HCT116 (cell line): ENCODE measurements around the gene TP53RK. TPM values are rescaled to one million over a fixed set of nuclear protein-coding genes. Genes with fewer than 3 reads are reported as not detected.

Source experiments
- ATAC-seq: fragments of 200-7000 bp; cut with Tn5 transposase; 2 replicates; pipeline ENCODE4 v1.9.1; 2020; ENCODE audit warnings: mild to moderate bottlenecking, moderate library complexity
- BruUV-seq: library from RNA; stranded (reverse); fragments of 400-500 nt; replicated peaks from 2 replicates; lab custom pipeline; 2021; lab: Mats Ljungman, UMichigan
- CTCF ChIA-PET: fragments of 300-600 bp; sonication (Branson Sonifier 250); formaldehyde crosslinking; loops from one replicate; lab custom pipeline; 2021; ENCODE audit warnings: antibody characterized with exemption; lab: Charles Lee
- POLR2A ChIA-PET: fragments of 300-600, 350-600 bp; sonication (Branson Sonifier 250); formaldehyde crosslinking; loops from one replicate; lab custom pipeline; 2021; ENCODE audit warnings: antibody characterized with exemption; lab: Charles Lee
- RAD21 ChIA-PET, 2 experiments: fragments of 300-600 bp; sonication (Branson Sonifier 250); formaldehyde crosslinking; loops; one replicate each; lab custom pipeline; 2023; ENCODE audit warnings: low total read pairs in 2 of 2; ENCODE audit not compliant: uncharacterized antibody in 2 of 2, unreplicated experiment in 2 of 2, low non-redundant PET in 1 of 2; lab: Charles Lee
- DNase-seq: peaks from one replicate; pipeline ENCODE4 v3.0.0-alpha.2; 2010; ENCODE audit warnings: low read depth, low spot score
- H2AFZ ChIP-seq: fragments of 200-600 bp; shearing (Covaris generic), sonication (generic); 2 replicates; pipeline ENCODE4 v1.6.1; 2017; ENCODE audit warnings: low read depth, mixed run types, mixed read lengths, antibody characterized with exemption, low read length; ENCODE audit not compliant: poor library complexity, severe bottlenecking
- H3K27ac ChIP-seq: 2 replicates; pipeline ENCODE4 v1.5.1; 2012; ENCODE audit warnings: low read depth, low read length
- H3K27me3 ChIP-seq: fragments of 200-600 bp; sonication (generic); 2 replicates; pipeline ENCODE4 v1.6.1; 2016; ENCODE audit warnings: mixed run types, low read length, mixed read lengths; ENCODE audit not compliant: insufficient read depth
- H3K36me3 ChIP-seq, 2 experiments: fragments of 200-500 bp in 1 of 2; fragments of 200-600 bp in 1 of 2; sonication (Bioruptor generic) in 1 of 2; sonication (generic) in 1 of 2; 2 replicates each; pipeline versions ENCODE4 v1.5.1 to v1.6.1; 2014 to 2016; ENCODE audit warnings: low read length in 2 of 2, inconsistent platforms in 1 of 2, mixed read lengths in 1 of 2, mixed run types in 1 of 2; ENCODE audit not compliant: insufficient read depth in 2 of 2, control insufficient read depth in 1 of 2
- H3K4me1 ChIP-seq, 2 experiments: fragments of 200-600 bp in 1 of 2; sonication (generic) in 1 of 2; 2 replicates each; pipeline versions ENCODE4 v1.5.1 to v1.6.1; 2012 to 2017; ENCODE audit warnings: low read length in 2 of 2, inconsistent platforms in 1 of 2, mild to moderate bottlenecking in 1 of 2, mixed read lengths in 1 of 2, mixed run types in 1 of 2, moderate library complexity in 1 of 2; ENCODE audit not compliant: insufficient read depth in 2 of 2, control insufficient read depth in 1 of 2
- H3K4me2 ChIP-seq: fragments of 200-600 bp; sonication (generic); 2 replicates; pipeline ENCODE4 v1.6.1; 2017; ENCODE audit warnings: mixed run types, low read length, mixed read lengths
- H3K4me3 ChIP-seq, 2 experiments: fragments of 200-600 bp in 1 of 2; sonication (generic) in 1 of 2; replicated peaks in 1 of 2; 2 replicates each; pipeline ENCODE4 v1.5.1; 2011 to 2016; ENCODE audit warnings: low read length in 2 of 2, control low read depth in 1 of 2, low read depth in 1 of 2, mild to moderate bottlenecking in 1 of 2, mixed read lengths in 1 of 2, mixed run types in 1 of 2
- H3K79me2 ChIP-seq: fragments of 200-600 bp; sonication (generic); 2 replicates; pipeline ENCODE4 v1.6.1; 2017; ENCODE audit warnings: mild to moderate bottlenecking, mixed run types, low read length, moderate library complexity, mixed read lengths; ENCODE audit not compliant: insufficient read depth
- H3K9ac ChIP-seq: fragments of 200-600 bp; sonication (generic); 2 replicates; pipeline ENCODE4 v1.6.1; 2016; ENCODE audit warnings: low read length, mixed read lengths
- H3K9me2 ChIP-seq: fragments of 200-600 bp; sonication (generic), shearing (Covaris generic); 2 replicates; pipeline ENCODE4 v1.6.1; 2017; ENCODE audit warnings: mixed run types, mild to moderate bottlenecking, moderate library complexity; ENCODE audit not compliant: insufficient read depth
- H3K9me3 ChIP-seq, 2 experiments: fragments of 200-500 bp in 1 of 2; fragments of 200-600 bp in 1 of 2; sonication (Bioruptor generic) in 1 of 2; sonication (generic) in 1 of 2; 2 replicates each; pipeline ENCODE4 v1.6.1; 2014 to 2017; ENCODE audit warnings: low read length in 2 of 2, mixed read lengths in 2 of 2, inconsistent platforms in 1 of 2, low read depth in 1 of 2, mild to moderate bottlenecking in 1 of 2, mixed run types in 1 of 2, moderate library complexity in 1 of 2; ENCODE audit not compliant: control insufficient read depth in 1 of 2, insufficient read depth in 1 of 2
- H4K20me1 ChIP-seq: fragments of 200-600 bp; sonication (generic), shearing (Covaris generic); 2 replicates; pipeline ENCODE4 v1.6.1; 2017; ENCODE audit warnings: mixed run types, mild to moderate bottlenecking, moderate library complexity; ENCODE audit not compliant: insufficient read depth
- CBX3 ChIP-seq: IDR thresholded peaks from 2 replicates; pipeline ENCODE4 v1.6.1; 2012; ENCODE audit warnings: low read depth
- CEBPB ChIP-seq: IDR thresholded peaks from 2 replicates; pipeline ENCODE4 v1.6.1; 2012; ENCODE audit warnings: low read depth
- EGR1 ChIP-seq: IDR thresholded peaks from 2 replicates; pipeline ENCODE4 v1.6.1; 2012; ENCODE audit warnings: low read depth
- ELF1 ChIP-seq: IDR thresholded peaks from 2 replicates; pipeline ENCODE4 v1.6.1; 2012; ENCODE audit warnings: low read depth, borderline replicate concordance
- EZH2phosphoT487 ChIP-seq: fragments of 200-600 bp; IDR thresholded peaks from 2 replicates; pipeline ENCODE4 v1.6.1; 2018; ENCODE audit warnings: antibody characterized with exemption, borderline replicate concordance
- FOSL1 ChIP-seq: IDR thresholded peaks from 2 replicates; pipeline ENCODE4 v1.6.1; 2012; ENCODE audit warnings: low read depth
- JUND ChIP-seq: IDR thresholded peaks from 2 replicates; pipeline ENCODE4 v1.6.1; 2012
- POLR2AphosphoS5 ChIP-seq: IDR thresholded peaks from 2 replicates; pipeline ENCODE4 v1.6.1; 2011; ENCODE audit warnings: mild to moderate bottlenecking, low read depth, low read length, moderate library complexity
- ZFX ChIP-seq: fragments of 450-650 bp; IDR thresholded peaks from 2 replicates; pipeline ENCODE4 v1.6.1; 2017
- ZNF274 ChIP-seq: fragments of 200-500 bp; sonication (Bioruptor generic); IDR thresholded peaks from 2 replicates; pipeline ENCODE4 v1.6.1; 2014; ENCODE audit warnings: mild to moderate bottlenecking, low read depth, low read length, inconsistent platforms
- intact Hi-C: fragments of 100-400 bp; cut with micrococcal nuclease; formaldehyde crosslinking; loops from 2 replicates; pipeline ENCODE4 v1.10.0; 2022
- total RNA-seq: library from RNA; stranded (reverse); gene quantifications from one replicate; pipeline ENCODE4 v1.2.1, GENCODE V29; 2021; ENCODE audit not compliant: unreplicated experiment
- TF ChIP-seq, protein P1 (sequence below): IDR thresholded peaks from 2 replicates; pipeline ENCODE4 v1.6.1; 2012; ENCODE audit warnings: low read depth

Gene TP53RK
- total RNA-seq, 1 experiment from 2014 or later: 9.2 TPM

GRCh38 chr20:46701986-46702385, 12.7 kb upstream of the TP53RK start:
- POLR2A ChIA-PET: no interaction called here
- Histone ChIP-seq H3K27me3 (no peaks in the 10 kb centered on the region), H3K79me2 (no peaks in the 10 kb centered on the region), H3K9me2 (no peaks in the 10 kb centered on the region), H3K27ac (no peak overlapping the region), H3K9me3 (no peaks in the 10 kb centered on the region), H3K4me3 (no peak overlapping the region), H3K4me2 (no peak overlapping the region), H2AFZ (no peak overlapping the region), H4K20me1 (no peaks in the 10 kb centered on the region), H3K9ac (no peak overlapping the region), H3K4me1 (peaks cover 5 to 16% of the 10 kb centered on the region in 2 experiments; a peak in 3 of 4 replicates), H3K36me3 (no peaks in the 10 kb centered on the region)
- DNase-seq (no peak), ATAC-seq (no peak)
- CTCF ChIA-PET: interaction anchor here (0.8 to 2.0 kb wide), 2 partner anchors 12 to 19 kb away, joined by 3 to 6 read pairs; partner anchors contain the start of gene TP53RK
- intact Hi-C loops: no loop called here
- BruUV-seq: no TSS peak
- TF ChIP-seq CEBPB (no peak), ZNF274 (no peak), ELF1 (no peak), POLR2AphosphoS5 (no peak), EGR1 (no peak), JUND (no peak), CBX3 (no peak), EZH2phosphoT487 (no peak), FOSL1 (no peak), ZFX (no peak)
- TF ChIP-seq, protein P1, sequence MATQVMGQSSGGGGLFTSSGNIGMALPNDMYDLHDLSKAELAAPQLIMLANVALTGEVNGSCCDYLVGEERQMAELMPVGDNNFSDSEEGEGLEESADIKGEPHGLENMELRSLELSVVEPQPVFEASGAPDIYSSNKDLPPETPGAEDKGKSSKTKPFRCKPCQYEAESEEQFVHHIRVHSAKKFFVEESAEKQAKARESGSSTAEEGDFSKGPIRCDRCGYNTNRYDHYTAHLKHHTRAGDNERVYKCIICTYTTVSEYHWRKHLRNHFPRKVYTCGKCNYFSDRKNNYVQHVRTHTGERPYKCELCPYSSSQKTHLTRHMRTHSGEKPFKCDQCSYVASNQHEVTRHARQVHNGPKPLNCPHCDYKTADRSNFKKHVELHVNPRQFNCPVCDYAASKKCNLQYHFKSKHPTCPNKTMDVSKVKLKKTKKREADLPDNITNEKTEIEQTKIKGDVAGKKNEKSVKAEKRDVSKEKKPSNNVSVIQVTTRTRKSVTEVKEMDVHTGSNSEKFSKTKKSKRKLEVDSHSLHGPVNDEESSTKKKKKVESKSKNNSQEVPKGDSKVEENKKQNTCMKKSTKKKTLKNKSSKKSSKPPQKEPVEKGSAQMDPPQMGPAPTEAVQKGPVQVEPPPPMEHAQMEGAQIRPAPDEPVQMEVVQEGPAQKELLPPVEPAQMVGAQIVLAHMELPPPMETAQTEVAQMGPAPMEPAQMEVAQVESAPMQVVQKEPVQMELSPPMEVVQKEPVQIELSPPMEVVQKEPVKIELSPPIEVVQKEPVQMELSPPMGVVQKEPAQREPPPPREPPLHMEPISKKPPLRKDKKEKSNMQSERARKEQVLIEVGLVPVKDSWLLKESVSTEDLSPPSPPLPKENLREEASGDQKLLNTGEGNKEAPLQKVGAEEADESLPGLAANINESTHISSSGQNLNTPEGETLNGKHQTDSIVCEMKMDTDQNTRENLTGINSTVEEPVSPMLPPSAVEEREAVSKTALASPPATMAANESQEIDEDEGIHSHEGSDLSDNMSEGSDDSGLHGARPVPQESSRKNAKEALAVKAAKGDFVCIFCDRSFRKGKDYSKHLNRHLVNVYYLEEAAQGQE: no peak
- RAD21 ChIA-PET: no interaction called here
